Upper lobe of left lung (tissue), 4 donors: ENCODE data around the gene MYO1H.

Experiments
- POLR2A ChIP-seq, 4 donors: fragments of 450-650 bp; IDR thresholded peaks; one replicate each; pipeline ENCODE4 v1.5.1; 2016 to 2017; ENCODE audit warnings: antibody characterized with exemption in 4 of 4, mild to moderate bottlenecking in 2 of 4
- TF ChIP-seq, protein P1 (sequence below), 6 experiments: fragments of 450-650 bp in 4 of 6; fragments of 200-600 bp in 2 of 6; sonication (generic) in 2 of 6; IDR thresholded peaks; one replicate each; pipeline ENCODE4 v1.5.1; 2016 to 2019; ENCODE audit warnings: antibody characterized with exemption in 6 of 6

DNA sequence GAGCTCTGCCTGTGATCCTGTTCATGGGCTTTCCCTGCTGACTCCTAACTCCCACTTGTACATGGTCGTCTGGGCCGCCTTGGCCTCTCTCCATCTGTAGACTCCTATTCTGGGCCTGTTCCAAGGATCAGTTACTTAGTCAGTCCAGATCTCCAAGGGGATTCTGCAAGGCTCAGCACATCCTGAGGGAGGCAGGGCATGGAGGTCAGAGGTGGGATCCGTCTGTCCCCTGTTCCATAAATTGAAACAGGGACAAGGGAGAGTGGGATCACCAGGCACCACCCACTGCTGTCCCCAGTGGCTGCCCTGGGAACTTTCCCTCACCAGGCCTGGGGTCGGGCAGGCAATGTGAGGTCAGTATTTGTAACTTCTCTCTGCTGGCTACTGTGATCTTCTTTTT, 85.9 kb downstream of the MYO1H start:
- TF ChIP-seq POLR2A (IDR thresholded peaks at IDR 0.05) = no peak
- TF ChIP-seq, protein P1, sequence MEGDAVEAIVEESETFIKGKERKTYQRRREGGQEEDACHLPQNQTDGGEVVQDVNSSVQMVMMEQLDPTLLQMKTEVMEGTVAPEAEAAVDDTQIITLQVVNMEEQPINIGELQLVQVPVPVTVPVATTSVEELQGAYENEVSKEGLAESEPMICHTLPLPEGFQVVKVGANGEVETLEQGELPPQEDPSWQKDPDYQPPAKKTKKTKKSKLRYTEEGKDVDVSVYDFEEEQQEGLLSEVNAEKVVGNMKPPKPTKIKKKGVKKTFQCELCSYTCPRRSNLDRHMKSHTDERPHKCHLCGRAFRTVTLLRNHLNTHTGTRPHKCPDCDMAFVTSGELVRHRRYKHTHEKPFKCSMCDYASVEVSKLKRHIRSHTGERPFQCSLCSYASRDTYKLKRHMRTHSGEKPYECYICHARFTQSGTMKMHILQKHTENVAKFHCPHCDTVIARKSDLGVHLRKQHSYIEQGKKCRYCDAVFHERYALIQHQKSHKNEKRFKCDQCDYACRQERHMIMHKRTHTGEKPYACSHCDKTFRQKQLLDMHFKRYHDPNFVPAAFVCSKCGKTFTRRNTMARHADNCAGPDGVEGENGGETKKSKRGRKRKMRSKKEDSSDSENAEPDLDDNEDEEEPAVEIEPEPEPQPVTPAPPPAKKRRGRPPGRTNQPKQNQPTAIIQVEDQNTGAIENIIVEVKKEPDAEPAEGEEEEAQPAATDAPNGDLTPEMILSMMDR (IDR thresholded peaks at IDR 0.05) = peak in 2 of 6 experiments; percentile 24 to 37
